NCI-H748 (cell line): ENCODE results near the gene ANKRD66.

Experiments used
- DNase-seq: peaks from one replicate; lab custom pipeline; 2025; ENCODE audit not compliant: unreplicated experiment; lab: John Stamatoyannopoulos, UW

The ANKRD66 gene

DNA sequence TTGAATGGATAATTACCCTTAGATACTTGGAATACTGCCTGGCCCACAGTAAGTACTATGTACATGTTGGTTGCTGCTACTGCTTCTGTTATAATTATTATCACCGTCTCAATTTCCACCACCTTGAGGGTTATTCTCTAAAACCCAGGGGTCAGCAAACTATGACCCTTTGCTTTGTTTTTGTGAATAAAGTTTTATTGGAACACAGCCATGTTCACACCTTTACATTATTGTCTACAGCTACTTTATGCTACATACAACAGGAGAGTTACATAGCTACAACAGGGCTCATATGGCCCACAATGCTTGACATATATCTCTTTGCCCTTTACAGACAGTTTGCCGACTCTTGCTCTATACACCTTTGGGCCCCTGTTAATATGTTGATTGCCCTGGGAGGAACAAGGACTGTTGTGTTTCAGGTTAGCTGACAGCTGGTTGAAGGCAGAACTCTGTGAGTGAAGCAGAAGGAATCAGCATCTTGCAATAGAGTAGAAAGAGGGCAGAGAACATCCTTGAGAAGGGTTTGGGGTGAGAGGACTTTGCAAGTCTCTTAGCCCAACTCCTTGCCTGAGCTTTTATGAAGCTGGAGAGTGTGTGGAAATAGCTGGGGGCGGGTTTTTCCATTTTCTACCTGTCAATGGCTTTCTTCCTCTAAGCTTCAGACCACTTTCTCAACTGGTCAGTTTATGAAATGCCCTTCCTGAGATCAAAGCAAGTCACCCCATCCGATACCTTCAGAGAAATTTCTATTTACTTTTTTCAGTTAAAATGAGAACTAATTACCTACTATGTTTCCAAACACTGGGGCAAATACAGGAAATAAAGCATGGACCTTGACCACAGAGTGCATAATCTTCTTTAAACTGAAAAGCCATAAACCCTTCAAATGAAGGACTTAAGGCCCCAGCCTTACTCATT is 43.0 kb downstream of the ANKRD66 start:
- no peak for DNase-seq

DNA sequence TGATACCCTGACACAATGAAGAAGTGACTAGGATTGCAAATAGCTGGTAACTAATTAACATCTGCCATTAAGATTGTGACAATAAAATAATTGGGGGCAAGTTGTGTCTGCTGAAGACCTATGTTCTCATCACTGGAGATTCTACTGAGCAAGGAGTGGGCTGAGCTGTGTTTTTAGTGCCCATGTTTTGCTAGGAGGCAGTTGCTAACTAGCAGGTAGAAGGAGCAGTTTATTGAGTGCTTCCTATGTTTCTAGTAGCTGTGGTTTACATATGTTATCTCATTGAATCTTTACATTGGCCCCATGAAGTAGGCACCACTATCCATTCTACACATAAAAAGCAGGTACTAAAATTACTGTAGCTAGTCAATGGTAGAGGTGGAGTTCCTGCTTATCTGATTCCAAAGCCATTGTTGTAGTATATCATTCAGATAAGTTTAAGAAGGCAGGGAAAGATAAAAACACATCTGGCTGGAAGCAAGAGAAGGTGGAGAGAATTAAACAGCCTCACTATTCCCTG is 43.7 kb downstream of the ANKRD66 start:
- DNase-seq = no peak

DNA sequence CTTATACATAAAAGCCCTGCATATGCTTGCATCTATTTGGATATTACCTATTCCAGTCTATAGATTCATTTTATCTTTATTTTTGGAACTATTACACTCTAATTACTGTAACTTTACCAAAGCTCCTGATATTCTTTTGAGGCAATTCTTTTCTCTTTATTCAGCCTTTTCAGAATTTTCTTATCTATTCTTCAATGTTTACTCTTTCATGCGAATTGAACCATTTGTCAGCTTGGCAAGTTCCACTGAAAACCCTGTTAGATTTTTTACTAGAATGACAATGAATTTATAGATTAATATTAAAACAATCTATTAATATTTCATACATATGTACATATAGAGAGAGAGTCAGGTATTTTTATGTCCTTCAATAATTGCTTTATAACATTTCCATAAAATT is 45.9 kb downstream of the ANKRD66 start:
- DNase-seq = no peak

DNA sequence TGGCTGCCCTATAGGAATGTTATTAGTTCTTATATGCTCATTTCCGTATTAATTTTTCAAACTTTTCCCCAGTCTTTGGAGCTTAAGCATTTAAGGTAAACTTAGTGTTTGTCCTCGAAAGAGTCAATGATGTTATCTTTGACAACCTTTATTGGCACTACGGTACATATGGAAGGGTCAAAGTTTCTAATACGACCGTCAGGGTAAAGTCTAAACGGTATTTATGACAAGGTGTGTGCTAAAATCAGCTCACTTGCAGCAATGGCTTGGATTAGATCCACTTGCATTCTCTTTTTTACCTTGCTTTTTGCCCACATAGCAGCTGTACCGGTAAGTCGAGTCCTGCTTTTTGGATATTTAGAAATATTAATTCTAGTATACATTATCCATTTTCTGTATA is 46.4 kb downstream of the ANKRD66 start, which contains the start of gene MEP1A:
MEP1A (plus strand) TSS at position 252 of the 400 bp plus-strand sequence; CDS start at position 262, 10 bp downstream.
- DNase-seq = no peak

DNA sequence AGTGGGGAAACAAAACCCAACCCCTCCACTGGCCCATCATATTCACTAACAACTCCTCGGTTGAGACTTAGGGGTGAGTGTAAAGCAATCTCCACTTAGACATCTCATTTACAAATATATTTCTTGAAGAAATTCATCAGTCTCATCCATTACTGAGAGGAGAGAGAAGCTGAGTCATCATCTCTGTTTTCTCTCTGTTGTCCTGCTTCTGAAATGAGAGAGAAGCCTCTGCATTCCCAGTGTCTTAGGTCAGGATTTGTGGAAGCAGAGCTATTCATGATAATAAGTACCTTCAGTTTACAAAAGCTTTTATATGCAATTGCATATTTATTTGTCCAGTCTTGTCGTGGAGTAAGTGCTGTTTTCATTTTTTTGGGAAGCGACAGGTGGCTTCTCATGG is 47.3 kb downstream of the ANKRD66 start:
- DNase-seq = no peak

DNA sequence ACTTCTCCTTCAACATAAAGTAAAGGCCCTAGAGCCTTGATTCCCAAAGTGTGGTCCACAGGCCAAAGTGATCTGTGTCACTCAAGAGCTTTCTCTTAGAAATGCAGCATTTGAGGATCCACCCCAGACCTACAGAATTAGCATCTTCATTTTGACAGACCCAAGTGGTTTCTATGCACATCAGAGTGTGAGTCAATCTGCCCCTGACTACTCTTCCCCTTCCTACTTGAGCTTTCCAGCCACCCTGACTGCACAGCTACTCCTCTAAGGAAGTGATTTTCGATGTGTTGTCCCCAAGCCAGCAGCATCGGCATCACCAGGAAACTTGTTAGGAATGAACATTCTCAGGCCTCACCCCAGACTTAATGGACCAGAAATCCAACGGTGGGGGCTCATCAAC is 49.1 kb downstream of the ANKRD66 start:
- no peak for DNase-seq

DNA sequence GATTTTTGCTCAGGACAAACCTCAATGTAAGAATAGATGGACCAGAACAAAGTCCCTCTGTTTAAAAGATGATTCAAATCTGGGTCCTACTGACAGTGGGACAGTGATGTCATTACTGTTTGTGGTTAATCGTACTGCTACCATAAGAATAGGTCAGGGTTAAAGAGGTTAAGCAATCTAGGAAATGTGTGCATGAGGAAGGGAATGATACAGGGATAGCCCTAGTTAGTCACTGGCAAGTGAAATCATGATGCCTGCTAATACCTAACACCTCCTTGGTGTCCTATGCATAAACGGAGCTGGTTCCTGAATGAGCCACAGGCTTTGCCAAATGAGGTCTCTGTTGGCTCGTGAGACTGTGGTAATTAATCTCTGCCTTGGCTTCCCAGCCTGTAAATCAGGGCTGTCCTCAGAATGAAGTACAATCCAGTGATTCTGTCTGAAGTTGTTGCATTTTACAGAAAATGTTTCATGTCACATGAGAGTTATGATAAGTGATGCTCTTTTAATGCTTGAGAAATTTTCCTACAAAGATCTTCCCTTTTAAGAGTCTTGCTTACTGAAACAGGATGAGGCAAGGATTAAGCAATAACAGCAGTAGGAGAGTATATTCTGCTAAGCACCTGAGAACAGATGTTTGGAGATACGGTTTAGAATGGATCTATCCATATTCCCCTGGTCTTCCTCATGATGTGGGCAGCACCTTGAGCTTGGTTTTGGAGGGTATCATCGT is 50.3 kb downstream of the ANKRD66 start:
- no peak for DNase-seq

DNA sequence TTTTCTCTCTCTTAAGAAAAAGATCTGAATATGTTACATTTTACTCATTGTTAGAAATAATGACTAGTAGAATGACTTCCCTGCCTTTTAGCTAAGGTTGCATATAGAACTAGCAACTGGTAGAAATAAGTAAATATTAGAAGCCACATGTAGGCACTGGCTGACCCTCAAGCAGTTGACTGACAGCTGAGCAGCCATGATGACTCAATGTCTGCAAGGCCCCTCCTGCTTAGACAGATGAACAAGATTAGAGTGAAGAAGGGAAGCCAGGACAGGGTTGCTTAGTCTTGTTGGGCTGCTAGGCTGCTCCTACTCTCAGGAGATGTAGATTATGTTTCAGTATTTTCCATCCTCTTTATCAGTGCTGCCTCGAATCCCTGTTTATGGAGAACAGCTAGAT is 52.9 kb downstream of the ANKRD66 start:
- no peak for DNase-seq

DNA sequence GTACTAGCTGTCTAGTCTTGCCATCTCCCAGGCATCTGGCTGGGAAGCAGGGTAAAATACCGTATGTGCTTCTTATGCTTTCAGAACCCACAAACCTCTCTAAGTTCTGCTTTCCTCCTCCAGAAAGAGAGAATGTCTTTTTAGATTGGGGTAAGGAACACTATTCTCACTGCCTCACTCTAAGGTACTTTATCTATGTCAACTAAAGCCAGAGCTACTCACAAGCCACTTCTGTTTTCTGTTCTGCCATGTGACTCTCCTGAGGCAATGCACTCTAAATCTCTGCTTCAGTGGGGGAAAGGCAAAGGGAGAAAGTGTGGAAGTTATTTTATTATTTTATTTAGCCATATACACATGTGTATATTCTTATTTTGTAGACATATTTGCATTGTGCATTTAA is 62.1 kb downstream of the ANKRD66 start:
- no peak for DNase-seq
